ENCODE measurements around the gene RIN2.

Gene RIN2

DNA sequence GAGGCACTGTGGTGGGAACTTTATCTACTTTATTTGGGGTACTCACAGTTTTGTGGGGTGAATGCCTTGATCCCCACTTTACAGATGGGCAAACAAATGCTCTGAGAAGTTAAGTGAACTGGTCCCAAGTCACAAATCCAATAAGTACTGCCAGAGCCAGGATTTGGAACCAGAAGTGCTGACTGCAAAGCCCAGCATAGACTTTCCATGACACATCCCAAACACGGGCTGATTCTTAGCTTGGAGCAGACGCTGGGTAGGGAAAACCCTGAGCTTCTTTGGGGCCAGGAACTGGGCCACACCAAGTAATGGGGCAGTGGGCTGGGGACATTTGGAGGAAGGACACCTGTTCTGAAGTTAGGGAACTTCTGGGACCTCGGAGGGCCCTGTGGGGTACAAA, 20.3 kb downstream of the RIN2 start:
- TF ChIP-seq, protein P1, sequence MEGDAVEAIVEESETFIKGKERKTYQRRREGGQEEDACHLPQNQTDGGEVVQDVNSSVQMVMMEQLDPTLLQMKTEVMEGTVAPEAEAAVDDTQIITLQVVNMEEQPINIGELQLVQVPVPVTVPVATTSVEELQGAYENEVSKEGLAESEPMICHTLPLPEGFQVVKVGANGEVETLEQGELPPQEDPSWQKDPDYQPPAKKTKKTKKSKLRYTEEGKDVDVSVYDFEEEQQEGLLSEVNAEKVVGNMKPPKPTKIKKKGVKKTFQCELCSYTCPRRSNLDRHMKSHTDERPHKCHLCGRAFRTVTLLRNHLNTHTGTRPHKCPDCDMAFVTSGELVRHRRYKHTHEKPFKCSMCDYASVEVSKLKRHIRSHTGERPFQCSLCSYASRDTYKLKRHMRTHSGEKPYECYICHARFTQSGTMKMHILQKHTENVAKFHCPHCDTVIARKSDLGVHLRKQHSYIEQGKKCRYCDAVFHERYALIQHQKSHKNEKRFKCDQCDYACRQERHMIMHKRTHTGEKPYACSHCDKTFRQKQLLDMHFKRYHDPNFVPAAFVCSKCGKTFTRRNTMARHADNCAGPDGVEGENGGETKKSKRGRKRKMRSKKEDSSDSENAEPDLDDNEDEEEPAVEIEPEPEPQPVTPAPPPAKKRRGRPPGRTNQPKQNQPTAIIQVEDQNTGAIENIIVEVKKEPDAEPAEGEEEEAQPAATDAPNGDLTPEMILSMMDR (IDR thresholded peaks at IDR 0.05; ENCODE audit: low read length): no peak
- no peak for TF ChIP-seq EZH2 (IDR thresholded peaks at IDR 0.05; ENCODE audit: borderline replicate concordance, low read length)
- Histone ChIP-seq H2AFZ (ENCODE audit: low read length) (no peak overlapping the region), H3K9ac (ENCODE audit: low read length) (no peak overlapping the region), H3F3A (ENCODE audit: insufficient read depth, low read length) (no peaks in the 10 kb centered on the region), H3K9me3 (ENCODE audit: low read length) (no peaks in the 10 kb centered on the region), H3K4me2 (ENCODE audit: low read length) (no peak overlapping the region), H3K79me2 (ENCODE audit: insufficient read depth, low read length) (no peaks in the 10 kb centered on the region), H3K9me2 (ENCODE audit: low read depth, low read length) (no peaks in the 10 kb centered on the region), H3K36me3 (ENCODE audit: insufficient read depth, low read length) (no peaks in the 10 kb centered on the region), H3K27ac (ENCODE audit: low read depth, low read length, poor library complexity, severe bottlenecking) (no peak overlapping the region), H3K4me1 (ENCODE audit: insufficient read depth, low read length, severe bottlenecking) (no peaks in the 10 kb centered on the region), H3K27me3 (ENCODE audit: insufficient read depth, low read length) (no peaks in the 10 kb centered on the region), H3K4me3 (ENCODE audit: low read depth, low read length, poor library complexity, severe bottlenecking) (no peak overlapping the region), H4K20me1 (ENCODE audit: insufficient read depth, low read length) (no peaks in the 10 kb centered on the region)

DNA sequence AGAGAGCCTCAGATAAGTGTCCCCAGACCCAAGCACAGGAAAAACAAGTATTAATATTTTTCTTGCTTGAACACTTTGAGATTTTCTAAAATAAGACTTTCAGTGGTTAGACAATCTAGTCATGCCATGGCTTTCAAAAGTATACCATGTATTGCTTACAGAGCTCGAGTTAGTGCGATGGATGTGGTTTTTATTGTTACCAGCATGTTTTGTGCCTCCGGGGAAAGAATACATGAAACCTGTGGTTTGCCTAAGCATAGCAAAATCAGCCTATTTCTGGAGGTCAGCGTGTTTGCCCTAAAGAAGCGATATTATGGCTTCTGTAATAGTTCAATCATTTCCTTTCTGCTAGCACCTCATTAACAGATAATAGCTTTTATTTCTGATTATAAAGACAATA, 21.6 kb downstream of the RIN2 start:
- no peaks in the 10 kb centered on the region for H3K79me2 ChIP-seq (ENCODE audit: insufficient read depth, low read length)
- no peaks in the 10 kb centered on the region for H3K27me3 ChIP-seq (ENCODE audit: insufficient read depth, low read length)
- H3F3A ChIP-seq (ENCODE audit: insufficient read depth, low read length): no peaks in the 10 kb centered on the region
- H3K36me3 ChIP-seq (ENCODE audit: insufficient read depth, low read length): no peaks in the 10 kb centered on the region
- no peaks in the 10 kb centered on the region for H3K9me3 ChIP-seq (ENCODE audit: low read length)
- H3K27ac ChIP-seq (ENCODE audit: low read depth, low read length, poor library complexity, severe bottlenecking): no peak overlapping the region
- H3K9me2 ChIP-seq (ENCODE audit: low read depth, low read length): no peaks in the 10 kb centered on the region
- no peak overlapping the region for H3K4me2 ChIP-seq (ENCODE audit: low read length)
- H3K4me1 ChIP-seq (ENCODE audit: insufficient read depth, low read length, severe bottlenecking): no peaks in the 10 kb centered on the region
- H3K4me3 ChIP-seq (ENCODE audit: low read depth, low read length, poor library complexity, severe bottlenecking): no peak overlapping the region
- no peak overlapping the region for H3K9ac ChIP-seq (ENCODE audit: low read length)
- no peaks in the 10 kb centered on the region for H4K20me1 ChIP-seq (ENCODE audit: insufficient read depth, low read length)
- no peak overlapping the region for H2AFZ ChIP-seq (ENCODE audit: low read length)
- no peak for TF ChIP-seq EZH2 (IDR thresholded peaks at IDR 0.05; ENCODE audit: borderline replicate concordance, low read length)
- TF ChIP-seq, protein P1 (IDR thresholded peaks at IDR 0.05; ENCODE audit: low read length): no peak

DNA sequence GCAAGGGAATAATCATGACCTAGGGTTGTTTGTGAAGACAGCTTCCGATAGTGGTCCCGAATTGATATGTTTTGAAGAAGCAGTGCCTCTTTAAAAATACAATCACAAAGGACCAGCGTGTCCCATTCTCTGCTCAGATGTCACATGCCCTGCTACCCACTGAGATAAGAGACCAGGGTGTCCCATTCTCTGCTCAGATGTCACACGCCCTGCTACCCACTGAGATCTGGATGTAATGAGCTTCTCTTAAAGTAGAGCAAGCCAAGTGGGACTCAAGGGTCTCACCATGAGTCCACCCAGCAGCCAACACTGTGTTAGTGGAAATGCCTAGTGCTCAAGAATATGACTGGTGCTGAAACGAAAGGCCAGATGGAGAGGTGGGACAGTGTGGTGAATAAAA, 22.2 kb downstream of the RIN2 start:
- no peak for TF ChIP-seq EZH2 (IDR thresholded peaks at IDR 0.05; ENCODE audit: borderline replicate concordance, low read length)
- TF ChIP-seq, protein P1 (IDR thresholded peaks at IDR 0.05; ENCODE audit: low read length): no peak
- no peak overlapping the region for H3K4me2 ChIP-seq (ENCODE audit: low read length)
- H3K36me3 ChIP-seq (ENCODE audit: insufficient read depth, low read length): no peaks in the 10 kb centered on the region
- no peaks in the 10 kb centered on the region for H3K9me2 ChIP-seq (ENCODE audit: low read depth, low read length)
- no peak overlapping the region for H3K27ac ChIP-seq (ENCODE audit: low read depth, low read length, poor library complexity, severe bottlenecking)
- no peaks in the 10 kb centered on the region for H3F3A ChIP-seq (ENCODE audit: insufficient read depth, low read length)
- H3K4me1 ChIP-seq (ENCODE audit: insufficient read depth, low read length, severe bottlenecking): no peaks in the 10 kb centered on the region
- no peaks in the 10 kb centered on the region for H3K79me2 ChIP-seq (ENCODE audit: insufficient read depth, low read length)
- H3K9ac ChIP-seq (ENCODE audit: low read length): no peak overlapping the region
- no peak overlapping the region for H3K4me3 ChIP-seq (ENCODE audit: low read depth, low read length, poor library complexity, severe bottlenecking)
- no peaks in the 10 kb centered on the region for H3K9me3 ChIP-seq (ENCODE audit: low read length)
- no peaks in the 10 kb centered on the region for H4K20me1 ChIP-seq (ENCODE audit: insufficient read depth, low read length)
- H2AFZ ChIP-seq (ENCODE audit: low read length): no peak overlapping the region
- no peaks in the 10 kb centered on the region for H3K27me3 ChIP-seq (ENCODE audit: insufficient read depth, low read length)

All from OCI-LY1 (cell line).